Lung (tissue), 12 donors: ENCODE results near the gene ZER1. TPM values are rescaled to one million over a fixed set of nuclear protein-coding genes. Genes with fewer than 3 reads are reported as not detected.

ENCODE experiments used
- ATAC-seq: fragments of 200-7000 bp; cut with Tn5 transposase; one replicate; pipeline ENCODE4 v1.9.1; 2020; ENCODE audit warnings: moderate number of reproducible peaks; ENCODE audit not compliant: insufficient read depth, low FRiP score
- DNase-seq, 3 donors: peaks; one replicate each; pipeline ENCODE4 v3.0.0-alpha.2; 2013 to 2017
- H3K27ac ChIP-seq, 2 donors: one replicate each; pipeline ENCODE4 v1.5.1; 2013; ENCODE audit warnings: mild to moderate bottlenecking in 2 of 2, moderate library complexity in 2 of 2, control low read depth in 1 of 2, inconsistent platforms in 1 of 2, low read depth in 1 of 2, low read length in 1 of 2
- H3K27me3 ChIP-seq, 3 donors: one replicate each; pipeline ENCODE4 v1.5.1; 2013; ENCODE audit warnings: low read length in 2 of 3; ENCODE audit not compliant: control insufficient read depth in 3 of 3, insufficient read depth in 3 of 3
- H3K36me3 ChIP-seq, 4 donors: one replicate each; pipeline ENCODE4 v1.5.1; 2013; ENCODE audit warnings: low read length in 4 of 4, mild to moderate bottlenecking in 1 of 4, moderate library complexity in 1 of 4; ENCODE audit not compliant: control insufficient read depth in 4 of 4, insufficient read depth in 4 of 4
- H3K4me1 ChIP-seq, 5 donors: one replicate each; pipeline ENCODE4 v1.5.1; 2013; ENCODE audit warnings: low read length in 5 of 5, mild to moderate bottlenecking in 2 of 5, moderate library complexity in 1 of 5; ENCODE audit not compliant: control insufficient read depth in 5 of 5, insufficient read depth in 5 of 5
- H3K4me3 ChIP-seq: one replicate; pipeline ENCODE4 v1.5.1; 2013; ENCODE audit warnings: mild to moderate bottlenecking, control low read depth, moderate library complexity
- H3K9ac ChIP-seq, 2 donors: one replicate each; pipeline ENCODE4 v1.5.1; 2013; ENCODE audit warnings: low read length in 2 of 2, control low read depth in 1 of 2; ENCODE audit not compliant: insufficient read depth in 1 of 2
- H3K9me3 ChIP-seq, 4 donors: one replicate each; pipeline ENCODE4 v1.5.1; 2013; ENCODE audit warnings: low read length in 3 of 4, mild to moderate bottlenecking in 1 of 4, moderate library complexity in 1 of 4; ENCODE audit not compliant: control insufficient read depth in 4 of 4, insufficient read depth in 3 of 4
- CTCF ChIP-seq: IDR thresholded peaks from 2 replicates; pipeline ENCODE4 v1.5.1; 2012; ENCODE audit warnings: mild to moderate bottlenecking; ENCODE audit errors: control extremely low read depth, extremely low read depth
- WGBS, 2 donors: extraction: QIAGEN DNeasy Blood & Tissue Kit; methylation state at CpG; one replicate each; pipeline ENCODE4 v1.1.7; 2013; 5-methylcytosine and 5-hydroxymethylcytosine counted together
- polyA plus RNA-seq, 2 donors: library from polyadenylated mRNA; stranded (reverse); fragments of 200-250 nt; gene quantifications; one replicate each; pipeline ENCODE4 v1.2.1, GENCODE V29; 2013
- total RNA-seq, 2 donors: library from RNA; depleted of rRNA in 1 of 2; stranded (reverse); fragments of >200 nt in 1 of 2; gene quantifications; one replicate each; pipeline ENCODE4 v1.2.1, GENCODE V29; 2014 to 2021
- donor health status: control.
- donor health status: control.
- donor health status: Bipolar disorder and iron deficiency.
- donor health status: healthy.
- donor health status: DM: yes; HTN: yes; CAD: no.

Gene ZER1
- total and polyA plus RNA-seq, 4 donors = 17.6 to 39.0 (median 28.4) TPM

GRCh38 chr9:128722380-128723351, 49.1 kb downstream of the ZER1 start:
- no peak for TF ChIP-seq CTCF
- peaks cover 0 to 15% (median 0%) of the 10 kb centered on the region in 4 donors for H3K36me3 ChIP-seq
- no peak overlapping the region for H3K9ac ChIP-seq
- no peak for ATAC-seq
- no peak for DNase-seq
- WGBS, 2 donors = 57 to 64% methylated on average over 9 of the region's 9 CpGs
- peak overlapping the region in 1 of 2 donors; percentile 61 for H3K27ac ChIP-seq
- no peak overlapping the region for H3K4me3 ChIP-seq
- peaks cover 0 to 5% (median 0%) of the 10 kb centered on the region in 5 donors for H3K4me1 ChIP-seq
- H3K9me3 ChIP-seq = no peaks in the 10 kb centered on the region
- no peaks in the 10 kb centered on the region for H3K27me3 ChIP-seq

- WGBS, 2 donors = 94 to 95% methylated on average over 18 of the region's 18 CpGs
- no peak for ATAC-seq
- H3K4me3 ChIP-seq = no peak overlapping the region
Measured at GRCh38 chr9:128721487-128722010, 50.2 kb downstream of the ZER1 start.

GRCh38 chr9:128720841-128721486, 50.8 kb downstream of the ZER1 start:
- no peak for TF ChIP-seq CTCF
- Histone ChIP-seq H3K36me3 (peaks cover 0 to 15% (median 2%) of the 10 kb centered on the region in 4 donors), H3K27me3 (no peaks in the 10 kb centered on the region), H3K9me3 (no peaks in the 10 kb centered on the region), H3K9ac (no peak overlapping the region), H3K27ac (no peak overlapping the region), H3K4me1 (peaks cover 0 to 5% (median 0%) of the 10 kb centered on the region in 5 donors), H3K4me3 (no peak overlapping the region)
- no peak for DNase-seq
- ATAC-seq = no peak
- WGBS, 2 donors = 93% methylated on average over 22 of the region's 22 CpGs

More at GRCh38 chr9:128721487-128722010, 50.2 kb downstream of the ZER1 start:
- H3K36me3 ChIP-seq = peaks cover 0 to 15% (median 2%) of the 10 kb centered on the region in 4 donors
- no peak for DNase-seq
- no peak for TF ChIP-seq CTCF
- H3K9me3 ChIP-seq = no peaks in the 10 kb centered on the region
- H3K9ac ChIP-seq = no peak overlapping the region
- peaks cover 0 to 5% (median 0%) of the 10 kb centered on the region in 5 donors for H3K4me1 ChIP-seq
- H3K27me3 ChIP-seq = no peaks in the 10 kb centered on the region
- no peak overlapping the region for H3K27ac ChIP-seq
